ENCODE results near the gene TMEM89.

The TMEM89 gene

DNA sequence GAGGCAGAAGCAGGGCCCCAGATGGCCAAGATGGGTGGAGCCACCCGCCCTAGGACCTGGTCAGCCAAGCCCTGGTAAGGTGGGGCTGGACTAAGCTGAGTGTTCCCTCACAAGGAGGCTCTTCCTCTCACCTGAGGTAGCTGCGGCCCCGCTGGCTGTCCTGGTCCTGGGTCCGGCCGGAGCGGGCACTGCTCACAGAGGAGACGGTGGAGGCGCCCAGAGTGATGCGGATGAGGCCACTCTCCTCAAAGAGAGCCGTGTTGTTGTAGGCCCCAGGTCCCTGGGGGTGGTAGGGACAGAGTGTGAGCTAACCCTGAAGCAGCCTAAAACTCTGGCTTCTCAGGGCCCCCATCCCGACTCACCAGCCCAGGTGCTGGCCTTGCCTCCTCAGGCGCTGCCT lies 21.0 kb upstream of the TMEM89 start:
- H3K27ac ChIP-seq (ENCODE audit: low read depth, low read length) = no peak overlapping the region
- TF ChIP-seq, protein P1, sequence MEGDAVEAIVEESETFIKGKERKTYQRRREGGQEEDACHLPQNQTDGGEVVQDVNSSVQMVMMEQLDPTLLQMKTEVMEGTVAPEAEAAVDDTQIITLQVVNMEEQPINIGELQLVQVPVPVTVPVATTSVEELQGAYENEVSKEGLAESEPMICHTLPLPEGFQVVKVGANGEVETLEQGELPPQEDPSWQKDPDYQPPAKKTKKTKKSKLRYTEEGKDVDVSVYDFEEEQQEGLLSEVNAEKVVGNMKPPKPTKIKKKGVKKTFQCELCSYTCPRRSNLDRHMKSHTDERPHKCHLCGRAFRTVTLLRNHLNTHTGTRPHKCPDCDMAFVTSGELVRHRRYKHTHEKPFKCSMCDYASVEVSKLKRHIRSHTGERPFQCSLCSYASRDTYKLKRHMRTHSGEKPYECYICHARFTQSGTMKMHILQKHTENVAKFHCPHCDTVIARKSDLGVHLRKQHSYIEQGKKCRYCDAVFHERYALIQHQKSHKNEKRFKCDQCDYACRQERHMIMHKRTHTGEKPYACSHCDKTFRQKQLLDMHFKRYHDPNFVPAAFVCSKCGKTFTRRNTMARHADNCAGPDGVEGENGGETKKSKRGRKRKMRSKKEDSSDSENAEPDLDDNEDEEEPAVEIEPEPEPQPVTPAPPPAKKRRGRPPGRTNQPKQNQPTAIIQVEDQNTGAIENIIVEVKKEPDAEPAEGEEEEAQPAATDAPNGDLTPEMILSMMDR (IDR thresholded peaks at IDR 0.05; ENCODE audit: low read depth, low read length, poor library complexity, severe bottlenecking) = no peak
- no peak for TF ChIP-seq EZH2phosphoT487 (IDR thresholded peaks at IDR 0.05; ENCODE audit: borderline replicate concordance, low read length)
- no peaks in the 10 kb centered on the region for H3F3A ChIP-seq (ENCODE audit: control insufficient read depth, insufficient read depth)
- no peaks in the 10 kb centered on the region for H3K9me2 ChIP-seq (replicated peaks; ENCODE audit: control insufficient read depth, low read length)
- no peaks in the 10 kb centered on the region for H3K9me3 ChIP-seq (ENCODE audit: control insufficient read depth, insufficient read depth, low read length)
- no peaks in the 10 kb centered on the region for H3K36me3 ChIP-seq (ENCODE audit: control insufficient read depth, low read length)
- no peaks in the 10 kb centered on the region for H4K20me1 ChIP-seq (ENCODE audit: control insufficient read depth, insufficient read depth, low read depth, low read length)
- no peaks in the 10 kb centered on the region for H3K79me2 ChIP-seq (ENCODE audit: control insufficient read depth, low read length)
- H3K4me3 ChIP-seq (ENCODE audit: low read length) = no peak overlapping the region
- H3K4me2 ChIP-seq (ENCODE audit: low read length) = no peak overlapping the region
- H3K4me1 ChIP-seq (ENCODE audit: control insufficient read depth, low read length) = no peaks in the 10 kb centered on the region
- H3K27me3 ChIP-seq (ENCODE audit: control insufficient read depth, low read length) = no peaks in the 10 kb centered on the region

DNA sequence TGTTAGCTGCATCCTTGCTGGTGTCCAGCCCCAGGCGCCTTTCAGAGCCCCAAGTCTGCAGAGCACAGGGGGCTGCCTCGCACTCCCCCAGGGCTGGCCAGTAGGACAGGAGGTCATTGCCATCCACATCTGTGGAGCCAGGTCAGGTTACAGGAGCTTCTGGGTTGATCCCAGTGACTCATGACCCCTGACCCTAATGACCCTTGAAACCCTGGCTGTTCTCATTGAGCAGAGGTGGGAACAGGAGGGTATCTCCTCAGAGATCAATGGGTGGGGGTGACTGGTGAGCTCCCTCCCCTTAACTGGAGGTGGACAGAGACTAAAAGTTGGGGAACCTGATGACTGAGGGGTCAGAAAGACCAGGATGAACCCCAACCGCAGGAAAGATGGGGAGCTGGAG lies 19.8 kb upstream of the TMEM89 start:
- Histone ChIP-seq H4K20me1 (ENCODE audit: control insufficient read depth, insufficient read depth, low read depth, low read length) (no peaks in the 10 kb centered on the region), H3K4me2 (ENCODE audit: low read length) (no peak overlapping the region), H3K27ac (ENCODE audit: low read depth, low read length) (no peak overlapping the region), H3K9me3 (ENCODE audit: control insufficient read depth, insufficient read depth, low read length) (no peaks in the 10 kb centered on the region), H3F3A (ENCODE audit: control insufficient read depth, insufficient read depth) (no peaks in the 10 kb centered on the region), H3K9me2 (replicated peaks; ENCODE audit: control insufficient read depth, low read length) (no peaks in the 10 kb centered on the region), H3K4me3 (ENCODE audit: low read length) (no peak overlapping the region), H3K79me2 (ENCODE audit: control insufficient read depth, low read length) (no peaks in the 10 kb centered on the region), H3K36me3 (ENCODE audit: control insufficient read depth, low read length) (no peaks in the 10 kb centered on the region), H3K4me1 (ENCODE audit: control insufficient read depth, low read length) (peaks cover 4% of the 10 kb centered on the region), H3K27me3 (ENCODE audit: control insufficient read depth, low read length) (no peaks in the 10 kb centered on the region)
- TF ChIP-seq, protein P1 (IDR thresholded peaks at IDR 0.05; ENCODE audit: low read depth, low read length, poor library complexity, severe bottlenecking) = no peak
- TF ChIP-seq EZH2phosphoT487 (IDR thresholded peaks at IDR 0.05; ENCODE audit: borderline replicate concordance, low read length) = no peak

DNA sequence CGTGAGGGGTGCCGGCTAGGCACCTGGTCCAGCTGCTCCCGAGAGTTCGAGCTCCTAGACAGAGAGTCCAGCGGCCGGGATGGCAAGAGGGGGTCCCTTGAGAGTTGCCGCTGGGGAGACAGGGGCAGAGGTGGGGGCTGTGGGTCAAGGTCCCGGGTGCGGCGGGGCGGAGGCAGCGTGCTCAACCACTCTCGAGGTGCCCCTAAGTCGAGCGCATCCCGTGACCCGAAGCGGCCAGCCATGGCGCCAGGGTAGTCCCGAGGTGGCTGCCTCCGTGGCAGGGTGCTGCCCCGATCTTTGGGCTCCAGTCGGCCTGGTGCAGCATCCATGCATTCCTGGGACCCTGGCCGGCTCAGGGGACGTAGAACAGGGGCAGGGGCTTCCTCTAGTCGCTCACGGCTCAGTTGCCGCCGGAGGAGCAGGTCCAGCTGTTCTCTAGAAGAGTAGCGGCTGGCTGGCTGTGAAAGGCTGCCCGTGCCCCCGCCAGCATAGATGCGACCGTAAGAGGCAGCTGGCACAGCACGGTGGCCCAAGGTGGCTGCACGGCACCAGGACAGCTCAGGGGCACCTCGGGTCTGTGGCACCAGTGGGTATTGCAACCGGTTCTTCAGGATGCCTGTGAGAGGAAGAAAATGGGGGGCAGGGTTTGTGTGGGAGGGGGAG lies 18.5 kb upstream of the TMEM89 start:
- Histone ChIP-seq H4K20me1 (ENCODE audit: control insufficient read depth, insufficient read depth, low read depth, low read length) (no peaks in the 10 kb centered on the region), H3K4me2 (ENCODE audit: low read length) (no peak overlapping the region), H3K79me2 (ENCODE audit: control insufficient read depth, low read length) (no peaks in the 10 kb centered on the region), H3K27me3 (ENCODE audit: control insufficient read depth, low read length) (no peaks in the 10 kb centered on the region), H3K27ac (ENCODE audit: low read depth, low read length) (no peak overlapping the region), H3K9me3 (ENCODE audit: control insufficient read depth, insufficient read depth, low read length) (no peaks in the 10 kb centered on the region), H3F3A (ENCODE audit: control insufficient read depth, insufficient read depth) (no peaks in the 10 kb centered on the region), H3K4me1 (ENCODE audit: control insufficient read depth, low read length) (peaks cover 11% of the 10 kb centered on the region), H3K9me2 (replicated peaks; ENCODE audit: control insufficient read depth, low read length) (no peaks in the 10 kb centered on the region), H3K4me3 (ENCODE audit: low read length) (no peak overlapping the region), H3K36me3 (ENCODE audit: control insufficient read depth, low read length) (no peaks in the 10 kb centered on the region; the same call in 1 of the 2 replicates)
- TF ChIP-seq EZH2phosphoT487 (IDR thresholded peaks at IDR 0.05; ENCODE audit: borderline replicate concordance, low read length) = no peak
- TF ChIP-seq, protein P1 (IDR thresholded peaks at IDR 0.05; ENCODE audit: low read depth, low read length, poor library complexity, severe bottlenecking) = no peak
